C4-2B (cell line): ENCODE results near the gene KRTAP5-8.

Source experiments
- CTCF ChIP-seq: fragments of 450-650 bp; conservative IDR thresholded peaks from 2 replicates; pipeline ENCODE4 v1.5.1; 2017; ENCODE audit warnings: mild to moderate bottlenecking
- ZFX ChIP-seq: fragments of 450-650 bp; IDR thresholded peaks from 2 replicates; pipeline ENCODE4 v1.6.1; 2017

- no peak for TF ChIP-seq CTCF
- TF ChIP-seq ZFX: no peak
These were observed 288 bp upstream of the KRTAP5-8 start for GRCh38 chr11:71537537-71537936.
